GM19468 (cell line): ENCODE results near the gene NLN.
A peak's percentile ranks its signal among the peaks of the same experiment; 100 is the strongest.
"Not testable (repeated sequence)": the region's sequence is repeated elsewhere in the genome, so short reads cannot be mapped to it uniquely, and the experiment has no call there.

Experiments
- ATAC-seq: cut with Tn5 transposase; IDR thresholded peaks from one replicate; pipeline ENCODE4 v1.9.1; 2021; ENCODE audit warnings: mild to moderate bottlenecking, moderate library complexity, moderate number of reproducible peaks; ENCODE audit not compliant: unreplicated experiment; ENCODE audit errors: extremely low read depth

Gene NLN

DNA sequence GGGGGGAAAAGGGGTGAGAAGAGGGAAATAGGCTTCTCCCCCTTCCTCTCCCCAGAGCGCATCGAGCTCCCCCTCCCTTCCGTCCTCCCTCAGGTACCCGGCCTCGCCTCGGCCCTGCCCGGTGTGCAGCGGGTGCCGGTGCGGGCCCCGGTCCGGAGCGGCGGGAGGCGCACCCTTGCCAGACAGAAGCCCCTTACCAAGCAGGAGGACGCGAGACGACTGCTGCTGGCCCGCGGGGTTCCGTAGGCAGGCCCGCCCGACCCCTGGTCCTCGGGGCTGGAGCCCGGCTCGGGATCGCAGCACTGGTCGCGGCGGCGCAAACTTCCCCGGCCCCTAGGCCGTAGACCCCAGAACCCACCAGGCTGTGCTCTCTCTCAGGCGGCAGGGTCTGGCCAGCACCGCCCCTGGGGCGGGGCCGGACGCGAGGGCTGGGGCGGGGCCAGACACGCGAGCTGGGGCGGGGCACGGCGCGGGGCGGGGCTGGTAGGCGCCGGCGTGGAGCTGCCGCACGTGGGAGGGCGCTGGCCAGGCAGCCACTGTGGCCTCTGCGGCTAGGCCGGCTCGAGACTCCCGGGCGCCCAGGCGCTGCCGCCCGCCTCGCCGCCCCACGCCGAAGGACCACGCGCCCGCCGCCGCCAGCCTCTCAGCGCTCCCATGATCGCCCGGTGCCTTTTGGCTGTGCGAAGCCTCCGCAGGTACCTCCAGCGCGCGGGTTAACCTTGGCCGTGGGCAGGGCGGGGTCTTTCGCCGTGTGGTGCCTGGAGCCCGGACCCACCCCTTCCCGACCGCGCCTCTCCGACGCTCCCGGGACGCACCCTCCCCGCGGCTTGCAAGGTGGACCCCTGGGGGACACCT lies at the start of gene NLN, which contains the start of gene SGTB:
Gene NLN (plus strand): TSS at position 486 of the 855 bp plus-strand sequence. CDS start 169 bp downstream, at position 655.
Gene SGTB (minus strand): TSS at position 390 of the 855 bp plus-strand sequence. CDS start 1,302 bp downstream, outside the sequence.
- peak; percentile 62 for ATAC-seq

DNA sequence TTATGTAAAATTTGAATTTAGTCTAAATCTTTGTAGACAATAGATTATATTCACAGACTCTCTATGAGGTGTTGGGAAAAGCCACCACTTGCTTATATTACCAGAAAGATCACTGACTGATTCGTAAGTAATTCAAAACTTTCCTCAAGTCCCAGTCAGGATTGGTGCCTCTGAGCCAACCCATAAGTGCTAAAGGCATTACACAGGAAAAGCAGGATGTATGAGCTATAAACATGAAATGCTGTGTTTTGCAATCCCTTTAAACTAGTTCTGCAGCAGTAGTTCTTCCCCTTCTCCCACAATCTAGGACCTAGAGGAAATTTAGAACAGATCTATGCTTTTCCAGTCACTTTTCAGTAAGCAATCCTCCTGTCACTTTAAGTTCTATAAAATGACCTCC lies 49.2 kb upstream of the NLN start:
- ATAC-seq, result no peak

DNA sequence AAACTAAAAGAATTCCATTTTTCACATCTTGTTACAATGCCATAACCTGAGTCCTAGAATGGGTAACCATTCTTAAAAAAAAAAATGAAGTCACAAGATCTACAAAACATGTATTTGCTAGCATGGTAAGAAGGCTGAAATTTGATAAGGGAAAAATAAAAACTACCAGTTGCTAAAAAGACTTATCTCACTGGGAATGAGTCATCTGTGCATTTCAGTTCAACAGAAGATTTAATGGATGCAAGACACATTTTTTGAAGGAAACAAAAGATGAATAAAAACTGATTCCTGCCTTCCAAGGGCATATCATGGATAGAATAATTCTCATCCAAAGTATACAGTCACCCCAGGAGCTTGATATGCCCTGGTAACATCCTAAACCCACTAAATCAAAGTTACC lies 47.3 kb upstream of the NLN start:
- no peak for ATAC-seq

DNA sequence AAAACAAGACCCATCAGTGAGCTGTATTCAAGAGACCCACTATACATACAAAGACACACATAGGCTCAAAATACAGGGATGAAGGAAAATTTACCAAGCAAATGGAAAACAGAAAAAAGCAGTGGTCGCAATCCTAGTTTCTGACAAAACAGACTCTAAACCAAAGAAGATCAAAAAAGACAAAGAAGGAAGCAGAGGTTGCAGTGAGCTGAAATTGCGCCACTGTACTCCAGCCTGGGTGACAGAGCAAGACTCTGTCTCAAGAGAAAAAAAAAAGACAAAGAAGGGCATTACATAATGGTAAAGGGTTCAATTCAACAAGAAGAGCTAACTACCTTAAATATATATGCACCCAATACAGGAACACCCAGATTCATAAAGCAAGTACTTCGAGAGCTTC lies 45.9 kb upstream of the NLN start:
- ATAC-seq, result not testable (repeated sequence)

DNA sequence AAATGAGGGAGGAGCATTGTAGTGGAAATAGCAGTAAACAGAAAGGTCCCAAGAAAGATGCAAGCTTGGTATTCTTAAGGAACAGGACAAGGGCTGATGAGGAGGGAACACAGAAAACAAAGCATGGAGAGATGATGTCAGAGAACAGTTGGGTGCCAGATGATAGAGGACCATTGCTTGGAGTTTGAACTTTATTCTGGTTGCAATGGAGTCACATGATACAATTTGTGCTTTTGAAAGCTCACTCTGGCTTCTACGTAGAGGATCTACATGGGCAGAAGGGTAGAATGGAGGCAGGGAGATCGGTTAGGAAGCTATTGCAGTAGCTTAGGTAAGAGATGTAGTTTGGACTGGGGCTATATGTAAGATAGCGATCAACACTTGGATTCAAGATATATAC lies 39.9 kb upstream of the NLN start:
- no peak for ATAC-seq

DNA sequence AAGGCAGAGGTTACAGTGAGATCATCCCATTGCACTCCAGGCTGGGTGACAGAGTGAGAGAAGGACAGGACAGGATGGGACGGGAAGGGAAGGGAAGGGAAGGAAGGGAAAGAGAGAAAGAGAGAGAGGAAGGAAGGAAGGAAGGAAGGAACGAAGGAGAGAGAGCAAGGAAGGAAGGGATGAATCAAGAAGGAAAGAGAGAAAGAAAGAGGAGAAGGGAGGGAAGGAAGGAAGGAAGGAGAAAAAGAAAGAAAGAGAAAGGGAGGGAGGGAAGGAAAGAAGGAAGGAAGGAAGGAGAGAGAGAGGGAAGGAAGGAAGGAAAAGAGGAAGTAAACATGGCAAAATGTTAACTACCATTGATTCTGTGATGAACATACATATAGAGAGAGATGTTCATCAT lies 28.9 kb upstream of the NLN start:
- no peak for ATAC-seq

DNA sequence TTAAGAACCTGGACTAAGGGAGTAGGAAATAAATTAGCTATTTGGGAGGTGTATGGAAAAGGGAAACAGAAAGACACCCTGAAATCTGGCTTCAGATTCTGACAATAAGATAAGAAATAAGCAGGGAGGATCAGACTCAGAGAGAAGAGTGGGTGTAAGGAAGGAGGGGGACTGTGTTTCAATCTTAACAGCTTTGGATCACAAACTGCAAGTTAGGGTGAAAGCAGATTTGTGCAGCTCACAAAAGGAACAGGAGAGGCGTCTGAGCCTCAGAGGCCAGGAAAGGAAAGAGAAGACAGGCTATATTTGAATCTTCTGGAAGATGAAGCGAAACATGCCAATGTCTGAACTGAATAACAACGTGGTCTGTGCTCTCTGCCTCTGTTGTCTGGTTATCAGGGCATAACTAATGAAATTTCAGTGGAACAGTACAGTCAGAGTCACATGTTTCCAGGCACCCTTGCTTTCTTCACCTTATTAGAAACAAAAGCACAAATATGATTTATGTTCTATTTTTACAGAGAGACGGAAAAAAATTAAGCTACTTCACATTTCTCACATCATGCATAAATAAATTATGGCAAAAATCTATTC lies 26.7 kb upstream of the NLN start:
- ATAC-seq, result no peak

DNA sequence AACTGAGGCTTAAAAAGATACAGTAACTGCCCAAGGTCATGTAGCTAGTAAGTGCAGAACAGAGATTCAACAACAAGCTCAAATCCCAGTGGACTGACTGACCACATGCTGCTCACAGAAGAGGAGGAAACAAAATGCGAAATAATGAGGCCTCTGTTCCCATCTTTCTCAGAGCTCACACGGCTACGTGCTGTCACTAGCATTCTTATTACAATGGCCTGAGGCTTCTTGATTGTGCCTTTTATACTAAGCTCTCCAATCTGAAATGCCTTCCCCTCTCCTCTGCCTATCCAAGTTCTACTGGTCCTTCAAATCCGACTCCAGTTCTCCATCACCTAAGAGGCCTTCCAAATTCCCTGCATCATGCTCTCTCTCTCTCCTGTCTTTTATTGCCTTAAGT lies 26.1 kb upstream of the NLN start:
- no peak for ATAC-seq

DNA sequence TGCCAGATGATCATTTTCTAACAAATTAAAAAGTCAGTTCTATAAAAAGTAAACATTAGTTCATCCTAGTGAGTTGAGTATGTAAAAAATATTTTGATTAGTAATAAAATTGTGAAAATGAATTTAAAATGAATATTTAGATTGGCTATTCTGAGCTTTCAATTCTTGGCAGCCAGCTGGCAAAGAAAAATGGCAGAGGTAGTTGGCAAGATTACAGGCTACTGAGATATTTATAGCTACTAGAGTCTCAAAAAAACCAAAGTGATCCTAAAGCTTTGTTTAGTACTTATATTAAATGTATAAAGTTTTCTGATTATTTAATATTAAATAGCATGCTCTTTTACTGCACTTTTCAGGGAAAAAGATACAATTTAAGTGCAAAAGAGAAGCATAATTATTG lies 25.1 kb upstream of the NLN start:
- no peak for ATAC-seq

DNA sequence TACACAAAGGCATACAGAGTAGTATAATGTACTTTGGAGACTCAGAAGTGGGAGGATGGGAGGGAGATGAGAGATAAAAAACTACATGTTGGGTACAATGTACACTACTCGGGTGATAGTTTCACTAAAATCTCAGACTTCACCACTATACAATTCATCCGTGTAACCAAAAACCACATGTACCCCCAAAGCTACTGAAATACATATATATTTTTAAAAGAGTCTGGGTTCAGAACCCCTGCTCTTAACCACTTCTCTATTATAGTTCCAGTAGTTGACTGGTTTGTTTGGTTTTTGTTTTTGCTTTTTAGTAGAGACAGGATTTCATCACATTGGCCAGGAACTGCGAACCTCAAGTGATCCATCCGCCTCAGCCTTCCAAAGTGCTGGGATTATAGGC lies 22.7 kb upstream of the NLN start:
- ATAC-seq, result peak; percentile 60

DNA sequence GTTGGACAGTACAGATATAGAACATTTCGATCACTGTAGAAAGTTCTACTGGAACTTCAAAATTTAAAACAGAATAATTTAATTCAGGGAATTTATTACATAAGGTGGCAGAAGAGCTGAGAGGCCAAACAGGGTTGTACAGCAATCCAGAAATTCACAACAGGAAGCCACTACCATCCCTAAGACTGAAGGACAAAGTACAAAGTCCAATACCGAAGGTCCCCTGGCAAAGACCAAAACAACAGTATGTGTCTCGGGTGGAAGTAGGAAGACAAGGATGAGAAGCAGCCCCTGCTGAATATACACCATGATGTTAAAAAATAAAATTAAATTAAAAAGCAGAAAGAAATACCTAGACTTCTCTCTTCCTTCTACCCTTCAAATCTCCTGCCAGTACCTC lies 20.0 kb upstream of the NLN start:
- ATAC-seq, result no peak

DNA sequence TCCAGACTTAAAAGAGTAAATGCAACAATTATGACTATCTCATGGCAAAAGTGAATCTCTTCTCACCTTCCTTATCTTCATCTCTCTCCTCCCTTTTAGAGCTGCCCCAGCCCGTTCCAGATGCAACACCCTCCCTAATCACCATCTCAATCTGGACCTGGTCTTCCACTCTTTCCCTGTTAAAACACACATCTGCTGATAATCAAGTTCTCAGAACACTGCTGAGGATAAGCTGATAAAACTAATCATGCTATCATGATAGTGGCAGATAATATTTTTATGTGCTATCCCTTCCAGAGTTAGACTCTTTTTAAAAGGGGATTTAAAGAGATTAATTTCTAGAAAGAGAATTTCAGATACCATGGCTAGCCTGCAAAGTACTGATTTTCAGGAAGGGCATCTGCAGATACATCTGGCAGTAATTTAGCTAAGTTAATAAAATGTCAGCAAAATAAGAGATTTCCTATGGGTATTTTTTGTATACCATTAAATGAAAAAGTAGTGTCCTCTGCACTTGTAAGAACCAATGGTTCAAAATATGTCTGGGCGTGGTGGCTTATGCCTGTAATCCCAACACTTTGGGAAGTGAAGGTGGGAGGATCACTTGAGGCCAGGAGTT lies 17.3 kb upstream of the NLN start:
- ATAC-seq, result no peak

DNA sequence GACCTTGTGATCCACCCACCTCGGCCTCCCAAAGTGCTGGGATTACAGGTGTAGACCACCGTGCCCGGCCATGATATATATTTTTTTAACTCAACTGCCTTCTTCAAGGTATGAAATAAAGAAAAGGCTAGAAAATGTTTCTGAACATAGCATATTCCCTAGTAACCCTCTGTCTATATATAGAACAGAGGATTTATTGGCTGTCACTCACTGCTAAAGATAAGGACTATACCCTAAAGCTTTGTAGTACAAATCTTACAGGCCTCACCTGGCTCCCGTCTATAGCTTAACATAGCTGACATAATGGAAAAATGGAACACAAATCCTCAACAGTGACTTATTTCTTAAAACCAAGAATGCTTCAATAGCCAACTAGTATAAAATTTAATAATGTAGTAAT lies 14.3 kb upstream of the NLN start:
- no peak for ATAC-seq

DNA sequence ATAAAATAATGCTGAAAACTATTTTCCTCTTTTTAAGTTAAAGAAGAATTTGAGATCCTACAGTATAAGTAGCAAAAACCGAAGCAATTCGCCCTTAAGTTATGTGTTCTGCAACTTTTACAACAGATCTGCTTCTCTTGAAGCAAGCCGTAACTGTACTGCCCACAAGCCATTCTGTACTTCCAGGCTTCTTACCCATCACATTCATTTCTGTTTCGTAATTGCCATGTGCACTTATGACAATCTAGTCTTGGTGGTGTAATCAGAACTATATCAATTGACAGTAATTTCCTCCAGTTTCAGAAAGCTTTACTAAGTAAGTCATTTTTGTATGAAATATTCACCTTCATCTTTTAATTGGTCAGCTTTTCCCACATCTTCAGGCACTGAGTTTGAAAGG lies 13.9 kb upstream of the NLN start:
- ATAC-seq, result no peak

DNA sequence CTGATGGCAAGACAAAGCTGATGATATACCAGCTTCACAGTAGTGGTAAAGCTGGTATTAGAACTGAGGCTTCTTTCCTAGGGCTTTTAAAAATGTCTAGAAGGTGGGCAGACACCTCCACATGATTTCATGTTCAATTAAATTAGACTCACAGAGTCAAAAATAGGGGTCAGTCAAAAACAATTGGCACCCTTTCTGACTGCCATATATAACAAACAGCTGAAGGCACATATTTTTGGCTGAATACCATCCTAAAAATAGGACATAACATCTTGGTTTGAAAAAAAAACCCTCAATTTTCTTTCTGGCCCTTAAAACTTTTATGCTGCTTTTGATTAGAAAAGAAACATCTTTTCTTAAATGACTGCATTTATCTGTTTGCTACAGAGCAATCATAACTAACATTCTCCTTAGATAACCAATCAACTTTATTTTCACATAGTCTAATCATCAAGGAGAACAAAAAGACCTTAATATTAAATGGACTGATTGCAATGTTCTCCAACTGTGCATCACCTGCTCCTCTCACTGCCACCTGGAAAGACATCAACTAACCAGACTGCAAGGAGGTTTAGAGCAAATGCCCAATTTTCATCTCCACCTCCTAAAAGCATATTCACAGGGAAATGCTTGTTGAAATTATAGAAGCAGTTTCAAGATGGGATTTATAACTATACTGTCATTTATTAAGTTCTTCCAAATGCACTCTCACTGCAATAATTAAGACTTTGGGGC lies 3.3 kb upstream of the NLN start:
- no peak for ATAC-seq

DNA sequence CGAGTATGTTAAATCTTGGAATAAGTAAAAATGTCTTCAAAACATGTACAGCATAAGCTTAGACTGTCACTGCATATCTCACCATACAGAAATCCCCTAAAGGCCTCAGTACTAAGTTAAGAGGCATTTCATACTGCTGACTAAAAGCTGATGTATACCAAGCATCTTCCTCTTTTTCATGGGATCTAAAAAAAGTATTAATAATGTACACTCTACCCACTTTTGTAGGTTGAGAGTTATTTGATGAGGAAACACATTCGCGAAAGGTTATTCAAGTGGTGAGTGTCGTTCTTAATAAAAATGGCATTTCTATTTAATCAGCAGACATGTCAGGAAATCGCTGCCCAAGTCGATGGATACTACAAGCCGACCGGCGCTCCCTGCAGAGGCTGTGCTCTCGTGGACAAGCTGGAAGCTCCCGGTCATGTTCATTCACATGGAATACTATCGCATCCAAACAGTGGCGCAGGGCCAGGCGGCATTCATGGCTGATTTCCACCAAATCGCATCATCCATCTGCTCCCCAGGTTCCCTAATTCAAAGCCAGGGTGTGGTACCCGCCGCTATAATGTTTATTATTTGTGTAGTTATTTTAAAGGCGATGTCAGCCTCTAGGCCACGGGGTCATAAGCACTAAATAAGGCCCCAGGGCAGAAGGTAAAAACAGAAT lies 820 bp upstream of the NLN start:
- ATAC-seq, result no peak

DNA sequence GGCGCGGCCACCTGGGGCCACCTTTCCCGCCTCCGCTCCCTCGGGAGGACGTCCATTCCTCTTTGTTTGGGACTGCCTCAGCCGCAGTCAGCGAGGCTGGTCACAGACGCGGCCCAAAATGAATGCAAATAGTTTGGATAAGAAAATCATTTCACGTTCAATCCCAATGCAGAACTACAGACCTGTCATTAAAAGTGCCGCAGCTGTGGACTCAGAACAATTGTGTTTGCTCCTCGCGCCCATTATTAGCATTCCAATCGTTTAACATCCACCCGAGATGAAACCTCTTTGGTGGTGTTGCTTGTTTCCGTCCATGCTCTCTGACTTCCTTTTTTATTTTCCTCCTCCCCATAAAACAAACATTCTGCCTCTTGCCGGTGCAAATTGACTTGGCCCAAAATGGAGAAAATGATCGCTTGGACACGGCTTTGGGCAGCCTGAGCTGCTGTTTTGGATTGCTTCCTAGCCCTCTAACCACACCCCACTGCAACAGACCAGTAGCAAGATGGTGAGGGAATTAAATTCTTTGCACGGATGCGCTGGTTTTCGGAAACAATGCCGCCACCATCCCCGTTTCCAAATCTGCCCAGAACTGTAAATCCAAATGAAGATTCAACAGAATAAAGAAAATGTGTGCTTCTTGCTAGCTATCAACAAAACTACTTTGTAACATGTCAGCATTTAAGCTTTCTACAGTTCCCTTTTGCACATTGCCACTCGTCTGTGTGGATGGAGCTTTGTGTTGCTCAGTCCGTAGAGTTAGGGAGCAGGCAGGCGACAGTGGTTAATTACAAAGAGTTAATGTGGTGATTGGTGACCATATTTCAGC lies 784 bp downstream of the NLN start:
- no peak for ATAC-seq

DNA sequence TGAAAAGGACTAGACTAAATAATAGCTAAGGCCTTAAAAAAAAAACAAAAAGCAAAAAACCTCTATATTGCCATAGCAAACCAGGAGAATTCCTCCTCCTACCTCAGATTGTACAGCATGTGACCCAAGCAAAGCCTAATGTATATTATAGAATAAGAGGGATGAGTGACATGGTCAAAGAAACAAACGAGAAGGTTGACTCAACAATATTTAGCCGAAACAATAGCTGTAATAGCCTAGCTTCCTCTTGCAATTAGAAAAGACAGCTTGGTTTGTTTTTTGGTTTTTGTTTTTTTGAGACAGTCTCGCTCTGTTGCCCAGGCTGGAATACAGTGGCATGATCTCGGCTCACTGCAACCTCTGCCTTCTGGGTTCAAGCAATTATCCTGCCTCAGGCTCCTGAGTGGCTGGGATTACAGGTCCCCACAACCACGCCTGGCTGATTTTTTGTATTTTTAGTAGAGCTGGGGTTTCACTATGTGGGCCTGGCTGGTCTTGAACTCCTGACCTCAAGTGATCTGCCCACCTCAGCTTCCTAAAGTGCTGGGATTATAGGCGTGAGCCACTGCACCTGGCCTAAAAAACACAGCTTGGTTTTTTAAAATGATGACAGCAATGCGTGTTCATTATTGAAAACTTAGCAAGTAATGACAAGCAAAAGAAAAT lies 5.6 kb downstream of the NLN start:
- no peak for ATAC-seq

DNA sequence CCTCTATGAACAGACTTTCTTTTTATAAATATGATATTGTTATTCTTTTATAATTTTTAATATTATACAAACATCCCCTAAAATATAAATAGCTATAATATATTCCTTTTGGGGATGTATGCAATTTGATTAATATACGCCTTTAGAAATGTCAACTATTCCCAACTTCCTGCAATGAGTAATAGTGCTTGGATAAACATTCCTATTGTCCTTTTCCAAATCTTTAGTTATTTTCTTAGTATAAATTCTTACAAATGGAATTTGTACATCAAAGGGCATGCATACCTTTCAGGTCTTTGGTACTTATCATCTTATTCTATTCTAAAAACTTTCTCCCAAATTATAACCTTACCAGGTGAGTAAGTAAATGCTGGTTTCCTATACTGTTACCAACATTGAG lies 6.2 kb downstream of the NLN start:
- ATAC-seq, result no peak
